HG03558 (cell line): ENCODE results near the gene FGD6.
"Not testable (repeated sequence)": the region's sequence is repeated elsewhere in the genome, so short reads cannot be mapped to it uniquely, and the experiment has no call there.

ENCODE experiments used
- ATAC-seq: cut with Tn5 transposase; IDR thresholded peaks from one replicate; pipeline ENCODE4 v1.9.1; 2021; ENCODE audit warnings: moderate number of reproducible peaks; ENCODE audit not compliant: unreplicated experiment; ENCODE audit errors: extremely low read depth

FGD6 gene

GRCh38 chr12:95100264-95101190 is 116.7 kb downstream of the FGD6 start:
- no peak for ATAC-seq

- ATAC-seq: no peak
Measured at GRCh38 chr12:95099270-95099790, 117.9 kb downstream of the FGD6 start.

GRCh38 chr12:95096852-95097251 is 120.4 kb downstream of the FGD6 start:
- ATAC-seq: no peak

- ATAC-seq: no peak
Measured at GRCh38 chr12:95096378-95096777, 120.9 kb downstream of the FGD6 start.

GRCh38 chr12:95095866-95096265 is 121.4 kb downstream of the FGD6 start:
- ATAC-seq: not testable (repeated sequence)

- no peak for ATAC-seq
Measured at GRCh38 chr12:95089462-95089861, 127.8 kb downstream of the FGD6 start.

- ATAC-seq: no peak
Measured at GRCh38 chr12:95088379-95088778, 128.9 kb downstream of the FGD6 start.

GRCh38 chr12:95085612-95086011 is 131.7 kb downstream of the FGD6 start:
- no peak for ATAC-seq

- no peak for ATAC-seq
Measured at GRCh38 chr12:95083938-95084337, 133.3 kb downstream of the FGD6 start.

- ATAC-seq: no peak
Measured at GRCh38 chr12:95083471-95083870, 133.8 kb downstream of the FGD6 start.

GRCh38 chr12:95077341-95077740 is 139.9 kb downstream of the FGD6 start:
- ATAC-seq: no peak

GRCh38 chr12:95074766-95075165 is 142.5 kb downstream of the FGD6 start:
- no peak for ATAC-seq

GRCh38 chr12:95073698-95074520 is 143.4 kb downstream of the FGD6 start:
- ATAC-seq: no peak

- peak; percentile 86 for ATAC-seq
Measured at GRCh38 chr12:95072900-95073697, 144.2 kb downstream of the FGD6 start, which contains the start of gene NR2C1. Gene NR2C1, minus strand, starts transcription at chr12:95073618. Its CDS starts 6,234 bp downstream, at chr12:95067384.

GRCh38 chr12:95070378-95070777 is 146.9 kb downstream of the FGD6 start:
- no peak for ATAC-seq

GRCh38 chr12:95066091-95066855 is 151.0 kb downstream of the FGD6 start:
- ATAC-seq: no peak

- no peak for ATAC-seq
Measured at GRCh38 chr12:95060951-95061350, 156.3 kb downstream of the FGD6 start.

GRCh38 chr12:95059984-95060383 is 157.3 kb downstream of the FGD6 start:
- no peak for ATAC-seq

GRCh38 chr12:95057424-95057823 is 159.8 kb downstream of the FGD6 start:
- ATAC-seq: no peak
